Lower lobe of right lung (tissue), 2 donors: ENCODE measurements around the gene DUSP12. TPM values are rescaled to one million over a fixed set of nuclear protein-coding genes. Genes with fewer than 3 reads are reported as not detected.
A peak's percentile ranks its signal among the peaks of the same experiment; 100 is the strongest.
"Not testable (repeated sequence)": the region's sequence is repeated elsewhere in the genome, so short reads cannot be mapped to it uniquely, and the experiment has no call there.

Source experiments
- ATAC-seq, 2 donors: fragments of 200-7000 bp; cut with Tn5 transposase; one replicate each; pipeline ENCODE4 v1.9.1; 2020 to 2022; ENCODE audit warnings: mild to moderate bottlenecking in 2 of 2, moderate library complexity in 2 of 2
- DNase-seq: peaks from one replicate; pipeline ENCODE4 v3.0.0-alpha.2; 2020
- H3K27ac ChIP-seq: fragments of 200-600 bp; one replicate; pipeline ENCODE4 v1.8.0; 2022
- H3K27me3 ChIP-seq: fragments of 200-600 bp; one replicate; pipeline ENCODE4 v1.8.0; 2022; ENCODE audit warnings: low read depth
- H3K36me3 ChIP-seq: fragments of 200-600 bp; one replicate; pipeline ENCODE4 v1.8.0; 2022; ENCODE audit warnings: mild to moderate bottlenecking
- H3K4me1 ChIP-seq: fragments of 200-600 bp; one replicate; pipeline ENCODE4 v1.8.0; 2022
- H3K4me3 ChIP-seq: fragments of 200-600 bp; one replicate; pipeline ENCODE4 v1.8.0; 2022; ENCODE audit warnings: mild to moderate bottlenecking
- H3K9me3 ChIP-seq: fragments of 200-600 bp; one replicate; pipeline ENCODE4 v1.8.0; 2022
- intact Hi-C: fragments of 100-400 bp; cut with DNase I; formaldehyde crosslinking; loops from one replicate; pipeline ENCODE4 v1.11.0; 2022
- total RNA-seq: library from RNA; stranded (reverse); fragmentation: NEBNext Ultra II Directional; extraction: Animal tissue kit (Norgen Biotek cat#: 25700); gene quantifications from one replicate; pipeline ENCODE4 v1.2.1, GENCODE V29; 2021
- TF ChIP-seq, protein P1 (sequence below): fragments of 200-600 bp; IDR thresholded peaks from one replicate; pipeline ENCODE4 v1.8.0; 2022; ENCODE audit warnings: antibody characterized with exemption, mild to moderate bottlenecking
- donor health status: DM: no; HTN: yes; CAD: no; lungs with severe emphysema.

The DUSP12 gene
- total RNA-seq, 1 donor from 2014 or later, result 16.4 TPM

DNA sequence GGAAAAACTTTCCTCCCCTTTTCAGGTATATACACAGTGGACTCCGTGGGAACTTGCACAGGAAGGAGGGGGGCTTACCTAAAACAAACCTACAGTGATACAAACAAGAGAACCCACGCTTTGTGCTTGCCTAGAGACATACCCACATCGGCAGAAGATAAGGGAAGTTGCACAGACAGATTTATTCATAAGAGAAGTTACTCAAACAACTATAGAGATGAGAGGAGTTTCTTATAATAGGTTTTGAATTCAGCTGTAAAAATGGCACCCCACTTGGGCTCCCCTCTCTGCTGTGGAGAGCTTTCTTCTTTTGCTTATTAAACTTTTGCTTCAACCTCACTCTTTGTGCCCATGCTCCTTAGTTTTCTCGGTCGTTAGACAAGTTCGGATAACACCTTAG lies 1.8 kb upstream of the DUSP12 start:
- Histone ChIP-seq H3K27ac (no peak overlapping the region), H3K27me3 (no peaks in the 10 kb centered on the region), H3K36me3 (peaks cover 14% of the 10 kb centered on the region), H3K9me3 (no peaks in the 10 kb centered on the region), H3K4me3 (no peak overlapping the region), H3K4me1 (peaks cover 20% of the 10 kb centered on the region)
- ATAC-seq (no peak), DNase-seq (no peak)
- TF ChIP-seq, protein P1, sequence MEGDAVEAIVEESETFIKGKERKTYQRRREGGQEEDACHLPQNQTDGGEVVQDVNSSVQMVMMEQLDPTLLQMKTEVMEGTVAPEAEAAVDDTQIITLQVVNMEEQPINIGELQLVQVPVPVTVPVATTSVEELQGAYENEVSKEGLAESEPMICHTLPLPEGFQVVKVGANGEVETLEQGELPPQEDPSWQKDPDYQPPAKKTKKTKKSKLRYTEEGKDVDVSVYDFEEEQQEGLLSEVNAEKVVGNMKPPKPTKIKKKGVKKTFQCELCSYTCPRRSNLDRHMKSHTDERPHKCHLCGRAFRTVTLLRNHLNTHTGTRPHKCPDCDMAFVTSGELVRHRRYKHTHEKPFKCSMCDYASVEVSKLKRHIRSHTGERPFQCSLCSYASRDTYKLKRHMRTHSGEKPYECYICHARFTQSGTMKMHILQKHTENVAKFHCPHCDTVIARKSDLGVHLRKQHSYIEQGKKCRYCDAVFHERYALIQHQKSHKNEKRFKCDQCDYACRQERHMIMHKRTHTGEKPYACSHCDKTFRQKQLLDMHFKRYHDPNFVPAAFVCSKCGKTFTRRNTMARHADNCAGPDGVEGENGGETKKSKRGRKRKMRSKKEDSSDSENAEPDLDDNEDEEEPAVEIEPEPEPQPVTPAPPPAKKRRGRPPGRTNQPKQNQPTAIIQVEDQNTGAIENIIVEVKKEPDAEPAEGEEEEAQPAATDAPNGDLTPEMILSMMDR, result no peak
- intact Hi-C loops, result loop anchor here (10.0 kb wide), 1 partner anchor 263 kb away; no protein-coding TSS in a partner anchor

DNA sequence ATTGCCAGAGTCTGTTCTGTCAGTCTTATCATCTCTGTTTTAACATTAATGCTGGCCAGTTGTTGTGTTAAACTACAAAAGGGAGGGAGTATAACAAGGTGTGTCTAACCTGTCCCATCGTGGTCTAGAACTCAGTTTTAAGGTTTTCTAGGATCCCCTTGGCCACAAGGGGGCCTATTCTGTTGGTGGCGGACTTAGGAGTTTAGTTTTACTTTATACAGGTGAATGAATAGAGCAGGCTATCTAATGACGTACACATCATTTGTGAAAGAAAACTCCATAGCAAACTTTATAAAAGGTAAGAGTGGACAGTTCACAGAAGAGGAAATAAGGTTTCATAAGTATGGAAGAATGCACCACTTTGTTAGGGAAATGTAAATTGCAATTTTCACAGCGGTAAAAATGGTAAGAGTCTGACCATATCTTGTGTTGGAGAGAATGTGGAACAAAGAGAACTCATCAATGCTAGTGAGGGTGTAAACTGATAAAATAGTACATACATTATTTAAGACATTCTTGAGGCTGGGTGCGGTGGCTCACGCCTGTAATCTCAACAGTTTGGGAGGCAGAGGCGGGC lies 14.0 kb downstream of the DUSP12 start:
- no peak for ATAC-seq
- Histone ChIP-seq H3K4me1 (peaks cover 19% of the 10 kb centered on the region), H3K4me3 (no peak overlapping the region), H3K36me3 (peaks cover 14% of the 10 kb centered on the region), H3K27me3 (no peaks in the 10 kb centered on the region), H3K27ac (no peak overlapping the region), H3K9me3 (no peaks in the 10 kb centered on the region)
- DNase-seq, result no peak
- TF ChIP-seq, protein P1, result peak; percentile 44
- intact Hi-C loops, result no loop called here

DNA sequence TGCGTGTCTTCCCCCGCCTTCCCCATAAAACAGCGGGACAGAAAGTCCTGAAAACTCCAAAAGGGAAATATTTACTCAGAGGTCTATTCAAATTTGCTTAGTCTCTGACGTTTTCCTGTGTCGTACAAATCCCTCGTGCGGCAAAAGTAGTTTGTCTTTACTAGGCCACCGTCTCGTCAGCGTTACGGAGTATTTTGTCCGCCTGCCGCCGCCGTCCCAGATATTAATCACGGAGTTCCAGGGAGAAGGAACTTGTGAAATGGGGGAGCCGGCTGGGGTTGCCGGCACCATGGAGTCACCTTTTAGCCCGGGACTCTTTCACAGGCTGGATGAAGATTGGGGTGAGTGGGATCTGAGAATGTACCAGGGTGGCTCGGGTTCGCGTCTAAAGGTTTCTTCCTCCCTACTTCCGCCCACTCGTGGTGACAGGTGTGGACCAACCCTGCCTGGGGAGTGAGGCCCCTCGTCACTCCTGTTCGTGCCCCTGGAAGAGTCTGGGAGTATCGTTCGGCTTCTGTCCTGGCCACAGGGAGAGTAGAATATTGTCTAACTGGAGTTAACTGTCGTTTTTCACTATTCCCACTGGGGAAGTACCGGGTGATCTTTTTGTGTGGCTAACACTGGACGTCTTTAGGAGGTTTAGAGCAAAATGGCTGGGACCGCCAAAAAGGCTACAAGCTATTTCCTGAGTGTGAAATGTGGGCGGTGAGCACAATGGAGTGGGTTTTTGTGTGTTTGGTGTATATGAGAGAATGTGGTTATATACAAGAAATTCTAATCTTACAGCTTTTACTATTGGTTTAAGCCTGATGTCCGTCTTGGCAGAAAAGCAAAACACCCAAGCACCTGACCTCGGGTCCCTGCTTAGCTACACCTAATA lies 16.8 kb downstream of the DUSP12 start, which contains the start of gene ATF6:
Gene ATF6, plus strand, starts transcription at position 219 of the 880 bp plus-strand sequence. Its CDS starts 41 bp downstream, at position 260.
- ATAC-seq (peak; percentile 93 to 96), DNase-seq (peak; percentile 91)
- Histone ChIP-seq H3K27ac (peak within 1 kb of the TSS; percentile 85), H3K4me3 (peak within 1 kb of the TSS; percentile 71), H3K4me1 (peaks cover 38% of the 10 kb centered on the region), H3K9me3 (no peaks in the 10 kb centered on the region), H3K36me3 (no peaks in the 10 kb centered on the region), H3K27me3 (no peaks in the 10 kb centered on the region)
- TF ChIP-seq, protein P1, result no peak
- intact Hi-C loops, result no loop called here

DNA sequence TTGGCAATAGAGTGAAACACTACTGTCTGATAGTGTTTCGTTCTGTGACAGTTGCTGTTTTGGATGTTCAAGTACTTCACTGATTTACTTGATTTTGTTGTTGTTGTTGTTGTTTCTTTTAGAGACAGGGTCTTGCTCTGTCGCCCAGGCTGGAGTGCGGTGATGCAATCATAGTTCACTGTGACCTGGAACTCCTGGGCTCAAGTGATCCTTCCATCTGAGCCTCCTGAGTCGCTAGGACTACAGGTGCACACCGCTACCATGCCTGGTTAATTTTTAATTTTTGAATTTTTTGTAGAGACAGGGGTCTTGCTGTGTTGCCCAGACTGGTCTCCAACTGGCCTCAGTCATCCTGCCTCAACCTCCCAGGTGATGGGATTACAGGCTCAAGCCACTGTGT lies 18.9 kb downstream of the DUSP12 start:
- TF ChIP-seq, protein P1, result no peak
- no peak for DNase-seq
- Histone ChIP-seq H3K4me1 (peaks cover 57% of the 10 kb centered on the region), H3K4me3 (no peak overlapping the region), H3K9me3 (no peaks in the 10 kb centered on the region), H3K27ac (no peak overlapping the region), H3K27me3 (no peaks in the 10 kb centered on the region), H3K36me3 (no peaks in the 10 kb centered on the region)
- ATAC-seq, result no peak
- intact Hi-C loops, result no loop called here

DNA sequence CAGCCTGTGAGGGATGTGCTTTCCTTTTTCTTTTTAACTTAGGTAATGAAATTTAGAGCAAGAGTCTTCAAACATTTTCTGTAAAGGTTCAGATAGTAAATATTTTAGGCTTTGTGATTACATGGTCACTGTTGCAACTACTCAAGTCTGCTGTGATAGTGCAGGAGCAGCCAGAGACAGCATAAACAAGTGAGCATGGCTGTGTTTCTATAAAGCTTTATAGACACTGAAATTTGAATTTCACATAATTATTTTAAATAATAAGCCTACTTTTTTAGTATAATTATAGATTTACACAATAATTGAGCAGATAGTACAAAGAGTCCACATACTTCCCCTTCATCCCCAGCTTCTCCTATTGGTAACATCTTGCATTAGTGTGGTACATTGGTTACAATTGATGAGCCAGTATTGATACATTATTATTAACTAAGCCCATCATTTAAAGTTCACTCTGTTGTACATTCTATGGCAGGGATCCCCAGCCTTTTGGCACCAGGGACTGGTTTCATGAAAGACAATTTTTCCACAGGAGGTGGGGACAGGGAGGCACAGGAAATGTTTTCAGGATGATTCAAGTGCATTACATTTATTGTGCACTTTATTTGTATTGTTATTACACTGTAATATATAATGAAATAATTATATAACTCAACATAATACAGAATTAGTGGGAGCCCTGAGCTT lies 19.5 kb downstream of the DUSP12 start:
- H3K4me3 ChIP-seq, result no peak overlapping the region
- ATAC-seq, result no peak
- no peaks in the 10 kb centered on the region for H3K9me3 ChIP-seq
- TF ChIP-seq, protein P1, result no peak
- peaks cover 57% of the 10 kb centered on the region for H3K4me1 ChIP-seq
- H3K27me3 ChIP-seq, result no peaks in the 10 kb centered on the region
- H3K36me3 ChIP-seq, result no peaks in the 10 kb centered on the region
- H3K27ac ChIP-seq, result no peak overlapping the region
- intact Hi-C loops, result no loop called here
- no peak for DNase-seq

DNA sequence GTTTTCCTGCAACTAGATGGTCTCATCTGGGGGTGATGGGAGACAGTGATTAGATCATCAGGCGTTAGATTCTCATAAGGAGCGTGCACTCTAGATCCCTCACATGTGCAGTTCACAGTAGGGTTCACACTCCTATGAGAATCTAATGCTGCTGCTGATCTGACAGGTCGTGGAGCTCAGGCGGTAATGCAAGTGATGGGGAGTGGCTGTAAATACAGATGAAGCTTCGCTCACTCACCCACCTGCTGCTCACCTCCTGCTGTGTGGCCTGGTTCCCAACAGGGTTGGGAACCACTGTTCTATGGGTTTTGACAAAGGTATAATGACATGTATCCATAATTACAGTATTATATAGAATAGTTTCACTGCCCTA lies 20.1 kb downstream of the DUSP12 start:
- intact Hi-C loops, result not testable (repeated sequence)

More for the DNA sequence above, 20.1 kb downstream of the DUSP12 start:
- peaks cover 57% of the 10 kb centered on the region for H3K4me1 ChIP-seq
- not testable (repeated sequence) for ATAC-seq, H3K4me3 ChIP-seq, H3K9me3 ChIP-seq, H3K36me3 ChIP-seq, H3K27me3 ChIP-seq, H3K27ac ChIP-seq, DNase-seq
